ENCODE data around the gene NPIPB6.

Gene NPIPB6

GRCh38 chr16:28313587-28313986 lies 49.7 kb downstream of the NPIPB6 start (continued):
- TF ChIP-seq GFI1B (tag by site-specific recombination; IDR thresholded peaks at IDR 0.05) (no peak), ZNF324 (tag by site-specific recombination; IDR thresholded peaks at IDR 0.05) (no peak), ZFP69B (tag by site-specific recombination; IDR thresholded peaks at IDR 0.05) (no peak), SETDB1 (IDR thresholded peaks at IDR 0.05; ENCODE audit: insufficient read length, low read length) (no peak), AEBP2 (tag by site-specific recombination; IDR thresholded peaks at IDR 0.05; ENCODE audit: borderline replicate concordance) (no peak), ZNF629 (tag by site-specific recombination; IDR thresholded peaks at IDR 0.05) (no peak)

DNA sequence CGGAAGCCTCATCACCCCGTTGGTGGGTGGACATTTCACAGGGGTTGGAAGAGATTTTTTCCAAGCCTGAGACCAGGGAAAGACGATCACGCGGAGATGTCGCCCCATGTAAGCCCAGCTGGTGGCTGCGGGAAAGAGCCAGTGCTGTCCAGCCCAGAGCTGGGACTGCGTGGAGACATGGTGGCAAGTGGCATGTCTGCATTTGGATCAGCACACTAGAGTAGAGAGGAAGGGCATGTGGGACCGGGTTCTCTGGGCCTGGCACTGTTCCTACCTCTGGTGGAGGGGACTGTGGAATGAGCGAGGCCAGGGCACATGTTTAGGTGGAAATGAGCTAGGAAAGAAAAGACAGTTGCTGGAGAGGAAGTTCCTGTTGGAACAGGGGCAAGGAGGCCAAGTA lies 51.0 kb downstream of the NPIPB6 start:
- Histone ChIP-seq H3K4me1 (ENCODE audit: control insufficient read depth, insufficient read depth, low read length) (no peaks in the 10 kb centered on the region), H3K27ac (ENCODE audit: extremely low read depth, low read depth, low read length) (no peak overlapping the region), H3K9me3 (ENCODE audit: control insufficient read depth, insufficient read depth, low read depth, low read length) (no peaks in the 10 kb centered on the region), H3K36me3 (ENCODE audit: control insufficient read depth in 2 of 2, insufficient read depth in 1 of 2, low read length in 2 of 2) (no peaks in the 10 kb centered on the region), H3K4me3 (ENCODE audit: low read depth, low read length) (no peak overlapping the region)
- TF ChIP-seq KLF16 (tag by site-specific recombination; IDR thresholded peaks at IDR 0.05) (no peak), ZNF629 (tag by site-specific recombination; IDR thresholded peaks at IDR 0.05) (no peak), ZIC2 (tag by site-specific recombination; IDR thresholded peaks at IDR 0.05) (no peak), ZNF600 (tag by site-specific recombination; IDR thresholded peaks at IDR 0.05) (no peak), ZFP3 (tag by site-specific recombination; IDR thresholded peaks at IDR 0.05; ENCODE audit: low read depth) (no peak), YY2 (tag by site-specific recombination; IDR thresholded peaks at IDR 0.05) (no peak), ZNF580 (tag by site-specific recombination; IDR thresholded peaks at IDR 0.05) (no peak), ZBTB8A (tag by site-specific recombination; IDR thresholded peaks at IDR 0.05) (no peak)
- TF ChIP-seq, protein P1, sequence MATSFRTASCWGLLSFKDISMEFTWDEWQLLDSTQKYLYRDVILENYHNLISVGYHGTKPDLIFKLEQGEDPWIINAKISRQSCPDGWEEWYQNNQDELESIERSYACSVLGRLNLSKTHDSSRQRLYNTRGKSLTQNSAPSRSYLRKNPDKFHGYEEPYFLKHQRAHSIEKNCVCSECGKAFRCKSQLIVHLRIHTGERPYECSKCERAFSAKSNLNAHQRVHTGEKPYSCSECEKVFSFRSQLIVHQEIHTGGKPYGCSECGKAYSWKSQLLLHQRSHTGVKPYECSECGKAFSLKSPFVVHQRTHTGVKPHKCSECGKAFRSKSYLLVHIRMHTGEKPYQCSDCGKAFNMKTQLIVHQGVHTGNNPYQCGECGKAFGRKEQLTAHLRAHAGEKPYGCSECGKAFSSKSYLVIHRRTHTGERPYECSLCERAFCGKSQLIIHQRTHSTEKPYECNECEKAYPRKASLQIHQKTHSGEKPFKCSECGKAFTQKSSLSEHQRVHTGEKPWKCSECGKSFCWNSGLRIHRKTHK (tag by site-specific recombination; IDR thresholded peaks at IDR 0.05) = no peak
- ChIA-PET CTCF (interaction anchor here (11.7 kb wide), 1 partner anchor 32 kb away, joined by 125 read pairs; no protein-coding TSS in a partner anchor), POLR2A (no interaction called here)

GRCh38 chr16:28311913-28312312 lies 51.4 kb downstream of the NPIPB6 start:
- ChIA-PET POLR2A (no interaction called here), CTCF (interaction anchor here (11.7 kb wide), 1 partner anchor 32 kb away, joined by 125 read pairs; no protein-coding TSS in a partner anchor)
- Histone ChIP-seq H3K9me3 (ENCODE audit: control insufficient read depth, insufficient read depth, low read depth, low read length) (no peaks in the 10 kb centered on the region), H3K36me3 (ENCODE audit: control insufficient read depth in 2 of 2, insufficient read depth in 1 of 2, low read length in 2 of 2) (no peaks in the 10 kb centered on the region), H3K27ac (ENCODE audit: extremely low read depth, low read depth, low read length) (no peak overlapping the region), H3K4me3 (ENCODE audit: low read depth, low read length) (no peak overlapping the region), H3K4me1 (ENCODE audit: control insufficient read depth, insufficient read depth, low read length) (no peaks in the 10 kb centered on the region)
- no peak for TF ChIP-seq ZNF707 (tag by site-specific recombination; IDR thresholded peaks at IDR 0.05)
- no peak for TF ChIP-seq ZNF596 (tag by site-specific recombination; IDR thresholded peaks at IDR 0.05)
- TF ChIP-seq ZSCAN4 (tag by site-specific recombination; IDR thresholded peaks at IDR 0.05) = no peak
- TF ChIP-seq, protein P2, sequence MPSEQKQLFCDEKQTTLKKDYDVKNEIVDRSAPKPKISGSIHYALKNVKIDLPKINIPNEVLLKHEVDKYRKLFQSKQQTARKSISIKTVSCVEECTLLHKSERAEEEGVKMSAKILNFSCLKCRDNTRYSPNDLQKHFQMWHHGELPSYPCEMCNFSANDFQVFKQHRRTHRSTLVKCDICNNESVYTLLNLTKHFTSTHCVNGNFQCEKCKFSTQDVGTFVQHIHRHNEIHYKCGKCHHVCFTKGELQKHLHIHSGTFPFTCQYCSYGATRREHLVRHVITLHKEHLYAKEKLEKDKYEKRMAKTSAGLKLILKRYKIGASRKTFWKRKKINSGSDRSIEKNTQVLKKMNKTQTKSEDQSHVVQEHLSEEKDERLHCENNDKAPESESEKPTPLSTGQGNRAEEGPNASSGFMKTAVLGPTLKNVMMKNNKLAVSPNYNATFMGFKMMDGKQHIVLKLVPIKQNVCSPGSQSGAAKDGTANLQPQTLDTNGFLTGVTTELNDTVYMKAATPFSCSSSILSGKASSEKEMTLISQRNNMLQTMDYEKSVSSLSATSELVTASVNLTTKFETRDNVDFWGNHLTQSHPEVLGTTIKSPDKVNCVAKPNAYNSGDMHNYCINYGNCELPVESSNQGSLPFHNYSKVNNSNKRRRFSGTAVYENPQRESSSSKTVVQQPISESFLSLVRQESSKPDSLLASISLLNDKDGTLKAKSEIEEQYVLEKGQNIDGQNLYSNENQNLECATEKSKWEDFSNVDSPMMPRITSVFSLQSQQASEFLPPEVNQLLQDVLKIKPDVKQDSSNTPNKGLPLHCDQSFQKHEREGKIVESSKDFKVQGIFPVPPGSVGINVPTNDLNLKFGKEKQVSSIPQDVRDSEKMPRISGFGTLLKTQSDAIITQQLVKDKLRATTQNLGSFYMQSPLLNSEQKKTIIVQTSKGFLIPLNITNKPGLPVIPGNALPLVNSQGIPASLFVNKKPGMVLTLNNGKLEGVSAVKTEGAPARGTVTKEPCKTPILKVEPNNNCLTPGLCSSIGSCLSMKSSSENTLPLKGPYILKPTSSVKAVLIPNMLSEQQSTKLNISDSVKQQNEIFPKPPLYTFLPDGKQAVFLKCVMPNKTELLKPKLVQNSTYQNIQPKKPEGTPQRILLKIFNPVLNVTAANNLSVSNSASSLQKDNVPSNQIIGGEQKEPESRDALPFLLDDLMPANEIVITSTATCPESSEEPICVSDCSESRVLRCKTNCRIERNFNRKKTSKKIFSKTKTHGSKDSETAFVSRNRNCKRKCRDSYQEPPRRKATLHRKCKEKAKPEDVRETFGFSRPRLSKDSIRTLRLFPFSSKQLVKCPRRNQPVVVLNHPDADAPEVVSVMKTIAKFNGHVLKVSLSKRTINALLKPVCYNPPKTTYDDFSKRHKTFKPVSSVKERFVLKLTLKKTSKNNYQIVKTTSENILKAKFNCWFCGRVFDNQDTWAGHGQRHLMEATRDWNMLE (tag by site-specific recombination; conservative IDR thresholded peaks at IDR 0.05; ENCODE audit: low read depth) = no peak
- no peak for TF ChIP-seq ZNF223 (tag by site-specific recombination; IDR thresholded peaks at IDR 0.05)
- no peak for TF ChIP-seq BCL11B (tag by site-specific recombination; IDR thresholded peaks at IDR 0.05; ENCODE audit: low read depth)
- no peak for TF ChIP-seq ZNF585B (tag by site-specific recombination; IDR thresholded peaks at IDR 0.05)
- TF ChIP-seq ZNF837 (tag by site-specific recombination; IDR thresholded peaks at IDR 0.05) = no peak

All from HEK293 (cell line).